Progenitor cell of endocrine pancreas (in vitro differentiated cells): Measurements from ENCODE around the gene PYGB. TPM values are rescaled to one million over a fixed set of nuclear protein-coding genes. Genes with fewer than 3 reads are reported as not detected.
A peak's percentile ranks its signal among the peaks of the same experiment; 100 is the strongest.

Source experiments
- DNase-seq: peaks from one replicate; pipeline ENCODE4 v3.0.0; 2021; ENCODE audit warnings: low spot score; ENCODE audit not compliant: unreplicated experiment
- H3K27ac Mint-ChIP-seq: 2 replicates; pipeline ENCODE4 v1.8.0; 2021; ENCODE audit warnings: mild to moderate bottlenecking, moderate library complexity, mixed read lengths
- H3K27me3 Mint-ChIP-seq: 2 replicates; pipeline ENCODE4 v1.8.0; 2021; ENCODE audit warnings: mixed read lengths
- H3K36me3 Mint-ChIP-seq: 2 replicates; pipeline ENCODE4 v1.8.0; 2022; ENCODE audit warnings: mixed read lengths; ENCODE audit not compliant: insufficient read depth
- H3K4me1 Mint-ChIP-seq: 2 replicates; pipeline ENCODE4 v1.8.0; 2021; ENCODE audit warnings: low read depth, mixed read lengths
- H3K4me3 Mint-ChIP-seq: 2 replicates; pipeline ENCODE4 v1.8.0; 2021; ENCODE audit warnings: low read depth, mild to moderate bottlenecking, moderate library complexity, mixed read lengths
- H3K9me3 Mint-ChIP-seq: 2 replicates; pipeline ENCODE4 v1.8.0; 2021; ENCODE audit warnings: low read depth, mixed read lengths
- long read RNA-seq: library from polyadenylated mRNA; unstranded; transcript quantifications from one replicate; pipeline ENCODE4 v2.0.0, GENCODE V29; 2020
- total RNA-seq: library from RNA; stranded (reverse); gene quantifications from 2 replicates; pipeline ENCODE4 v1.2.1, GENCODE V29; 2021
- TF ChIP-seq, protein P1 (sequence below): fragments of 200-600 bp; sonication (generic); IDR thresholded peaks from one replicate; pipeline ENCODE4 v1.5.0; 2021; ENCODE audit warnings: antibody characterized with exemption, mild to moderate bottlenecking; ENCODE audit not compliant: unreplicated experiment

PYGB gene
- 54.4 and 54.9 TPM in 2 replicates for total RNA-seq
- long read RNA-seq, full-length matches to known transcripts: 81 of 111 reads
- long read RNA-seq, partial matches to known transcripts: 17 of 111 reads
- long read RNA-seq, other reads (novel, unspliced or antisense): 13 of 111 reads

DNA sequence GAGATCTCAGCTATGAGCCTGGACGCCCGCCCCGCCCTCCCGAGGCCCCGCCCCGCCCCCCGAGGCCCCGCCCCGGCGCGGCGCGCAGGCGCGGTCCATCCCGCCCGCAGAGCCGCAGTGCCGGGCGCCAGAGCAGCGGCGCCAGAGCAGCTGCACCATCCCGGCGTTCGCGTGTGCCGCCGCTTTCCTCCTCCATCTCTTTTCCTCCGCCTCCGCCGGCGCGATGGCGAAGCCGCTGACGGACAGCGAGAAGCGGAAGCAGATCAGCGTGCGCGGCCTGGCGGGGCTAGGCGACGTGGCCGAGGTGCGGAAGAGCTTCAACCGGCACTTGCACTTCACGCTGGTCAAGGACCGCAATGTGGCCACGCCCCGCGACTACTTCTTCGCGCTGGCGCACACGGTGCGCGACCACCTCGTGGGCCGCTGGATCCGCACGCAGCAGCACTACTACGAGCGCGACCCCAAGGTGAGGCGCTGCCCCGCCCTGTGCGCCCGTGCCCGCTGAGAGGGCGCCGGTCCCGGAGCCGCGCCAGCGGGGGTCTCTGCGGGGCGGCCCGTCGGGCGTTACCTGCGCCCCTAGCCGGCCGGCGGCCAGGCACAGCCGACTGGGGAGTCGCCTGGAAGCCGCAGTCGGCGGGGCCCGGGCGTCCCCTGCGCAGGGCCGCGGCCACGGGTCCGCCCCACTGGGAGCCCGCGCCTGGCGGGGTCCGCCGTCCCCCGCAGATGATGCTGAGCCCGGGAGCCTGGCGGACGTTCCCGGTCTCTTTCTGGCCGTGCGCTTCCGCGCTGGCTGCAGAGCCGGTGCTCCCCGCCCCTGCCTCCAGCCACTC lies at the start of gene PYGB:
Gene PYGB (plus strand): TSS at position 130 of the 830 bp plus-strand sequence. CDS start 94 bp downstream, at position 224.
- peak within 1 kb of the TSS; percentile 96 for H3K27ac Mint-ChIP-seq

DNA sequence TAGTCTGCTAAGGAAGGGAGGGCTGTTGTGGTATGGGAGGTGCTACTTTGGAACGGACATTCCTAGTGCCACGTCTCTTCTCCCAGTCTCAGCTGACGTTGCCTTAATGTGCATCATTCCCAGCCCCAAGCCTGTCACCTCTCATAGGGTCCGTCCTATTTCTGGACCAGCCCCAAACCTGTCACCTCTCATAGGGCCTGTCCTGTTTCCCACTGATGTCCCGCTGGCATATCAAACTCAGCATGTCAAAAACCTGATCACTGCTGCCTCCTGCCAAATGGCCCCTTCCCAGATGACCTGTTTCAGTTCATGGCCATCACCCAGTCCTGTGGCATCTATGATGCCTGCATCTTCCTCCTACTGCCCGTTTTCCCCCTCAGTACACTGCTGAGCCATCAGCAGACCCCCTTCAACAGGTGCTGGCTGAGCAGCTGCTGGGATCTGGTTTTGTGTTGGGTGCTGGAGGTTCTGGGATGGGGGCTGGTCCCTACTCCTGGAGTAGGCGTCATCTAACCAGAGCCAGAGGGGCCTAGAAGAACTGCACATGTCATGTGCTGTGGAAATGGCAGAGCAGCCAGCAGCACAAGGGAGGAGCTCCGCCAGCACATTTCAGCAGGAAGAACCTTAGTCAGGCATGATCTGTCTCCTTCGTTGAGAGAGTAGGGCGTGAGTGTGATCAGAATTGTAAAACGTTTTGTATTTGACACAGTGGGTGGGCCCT lies 49.1 kb upstream of the PYGB start:
- no peaks in the 10 kb centered on the region for H3K36me3 Mint-ChIP-seq
- no peak overlapping the region for H3K27ac Mint-ChIP-seq
- peaks cover 22% of the 10 kb centered on the region for H3K4me1 Mint-ChIP-seq
- DNase-seq: no peak
- H3K4me3 Mint-ChIP-seq: no peak overlapping the region
- H3K27me3 Mint-ChIP-seq: no peaks in the 10 kb centered on the region
- TF ChIP-seq, protein P1, sequence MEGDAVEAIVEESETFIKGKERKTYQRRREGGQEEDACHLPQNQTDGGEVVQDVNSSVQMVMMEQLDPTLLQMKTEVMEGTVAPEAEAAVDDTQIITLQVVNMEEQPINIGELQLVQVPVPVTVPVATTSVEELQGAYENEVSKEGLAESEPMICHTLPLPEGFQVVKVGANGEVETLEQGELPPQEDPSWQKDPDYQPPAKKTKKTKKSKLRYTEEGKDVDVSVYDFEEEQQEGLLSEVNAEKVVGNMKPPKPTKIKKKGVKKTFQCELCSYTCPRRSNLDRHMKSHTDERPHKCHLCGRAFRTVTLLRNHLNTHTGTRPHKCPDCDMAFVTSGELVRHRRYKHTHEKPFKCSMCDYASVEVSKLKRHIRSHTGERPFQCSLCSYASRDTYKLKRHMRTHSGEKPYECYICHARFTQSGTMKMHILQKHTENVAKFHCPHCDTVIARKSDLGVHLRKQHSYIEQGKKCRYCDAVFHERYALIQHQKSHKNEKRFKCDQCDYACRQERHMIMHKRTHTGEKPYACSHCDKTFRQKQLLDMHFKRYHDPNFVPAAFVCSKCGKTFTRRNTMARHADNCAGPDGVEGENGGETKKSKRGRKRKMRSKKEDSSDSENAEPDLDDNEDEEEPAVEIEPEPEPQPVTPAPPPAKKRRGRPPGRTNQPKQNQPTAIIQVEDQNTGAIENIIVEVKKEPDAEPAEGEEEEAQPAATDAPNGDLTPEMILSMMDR: no peak
- H3K9me3 Mint-ChIP-seq: no peaks in the 10 kb centered on the region

More for the DNA sequence above, at the start of gene PYGB:
- peak; percentile 59 for DNase-seq
- peaks cover 36% of the 10 kb centered on the region for H3K4me1 Mint-ChIP-seq
- TF ChIP-seq, protein P1: peak; percentile 15
- H3K4me3 Mint-ChIP-seq: peak within 1 kb of the TSS; percentile 94
- no peaks in the 10 kb centered on the region for H3K36me3 Mint-ChIP-seq
- no peaks in the 10 kb centered on the region for H3K27me3 Mint-ChIP-seq
- no peaks in the 10 kb centered on the region for H3K9me3 Mint-ChIP-seq

DNA sequence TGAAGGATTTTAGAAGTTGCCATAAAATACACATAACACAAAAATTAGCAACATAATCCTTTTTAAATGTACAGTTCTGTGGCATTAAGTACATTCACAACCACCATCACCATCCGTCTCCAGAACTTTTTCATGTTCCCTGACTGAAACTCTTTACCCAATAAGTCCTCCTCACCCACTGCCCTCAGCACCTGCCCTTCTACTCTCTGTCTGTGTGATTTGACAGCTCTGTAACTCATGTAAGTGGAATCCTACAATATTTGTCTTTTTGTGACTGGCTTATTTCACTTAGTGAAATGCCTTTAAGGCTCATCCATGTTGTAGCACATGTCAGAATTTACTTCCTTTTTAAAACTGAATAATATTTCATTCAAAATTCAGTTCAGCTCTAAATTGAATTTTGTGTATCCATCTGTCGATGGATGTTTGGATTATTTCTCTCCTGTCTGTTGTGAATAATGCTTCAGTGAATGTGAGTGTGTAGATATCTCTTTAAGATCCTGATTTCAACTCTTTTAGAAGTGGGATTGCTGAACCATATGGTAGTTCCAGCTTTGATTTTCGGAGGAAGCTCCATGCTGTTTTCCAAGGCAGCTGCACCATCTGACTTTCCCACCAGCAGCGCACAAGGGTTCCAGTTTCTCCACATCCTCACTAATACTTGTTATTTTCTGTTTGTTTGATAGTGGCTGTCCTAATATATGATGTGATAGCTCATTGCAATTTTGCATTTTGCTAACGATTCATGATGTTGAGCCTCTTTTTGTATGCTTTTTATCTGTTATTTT lies 48.2 kb upstream of the PYGB start:
- no peaks in the 10 kb centered on the region for H3K9me3 Mint-ChIP-seq
- TF ChIP-seq, protein P1: no peak
- no peaks in the 10 kb centered on the region for H3K27me3 Mint-ChIP-seq
- no peak overlapping the region for H3K27ac Mint-ChIP-seq
- H3K4me3 Mint-ChIP-seq: no peak overlapping the region
- peaks cover 22% of the 10 kb centered on the region for H3K4me1 Mint-ChIP-seq
- H3K36me3 Mint-ChIP-seq: no peaks in the 10 kb centered on the region
- DNase-seq: no peak

DNA sequence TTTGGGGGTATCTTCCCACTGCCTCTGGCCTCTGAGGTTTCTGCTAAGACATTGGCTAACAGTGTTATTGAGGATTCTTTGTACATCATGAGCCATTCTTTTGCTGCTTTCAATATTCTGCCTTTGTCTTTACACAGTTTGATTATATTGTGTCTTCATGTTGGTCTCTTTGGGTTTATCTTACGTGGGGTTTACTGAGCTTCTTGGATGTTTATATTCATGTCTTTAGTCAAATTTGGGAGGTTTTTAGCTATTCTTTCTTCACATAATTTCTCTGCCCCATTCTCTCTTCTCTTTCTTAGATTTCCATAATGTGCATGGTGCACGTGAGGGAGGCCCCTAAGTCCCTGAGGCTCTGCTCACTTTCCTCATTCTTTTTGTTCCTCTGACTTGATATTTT lies 44.8 kb upstream of the PYGB start:
- Mint-ChIP-seq H3K4me1 (peaks cover 10% of the 10 kb centered on the region), H3K9me3 (no peaks in the 10 kb centered on the region), H3K36me3 (peaks cover 1% of the 10 kb centered on the region), H3K4me3 (no peak overlapping the region), H3K27me3 (no peaks in the 10 kb centered on the region), H3K27ac (no peak overlapping the region)
- DNase-seq: no peak
- TF ChIP-seq, protein P1: no peak
